ENCODE data around the gene MYO5A.

MYO5A gene

DNA sequence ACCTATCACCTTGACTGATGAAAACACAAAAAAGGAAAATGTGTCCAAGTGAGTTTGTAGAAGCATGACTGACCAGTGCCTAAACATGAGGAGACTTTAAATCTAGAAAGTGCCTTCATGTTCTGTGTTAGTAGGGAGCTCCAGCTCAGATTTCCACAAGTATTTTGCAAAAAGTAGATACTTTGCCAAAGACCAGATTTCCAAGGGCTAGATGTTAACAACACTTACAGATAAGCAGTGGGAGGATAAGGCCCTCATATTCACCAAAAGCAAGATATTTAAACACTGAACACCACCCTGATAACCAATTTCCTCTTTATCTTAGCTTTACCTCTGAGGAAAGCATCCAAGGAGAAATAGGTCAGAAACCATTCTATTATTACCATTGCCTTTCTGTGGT, 91.0 kb downstream of the MYO5A start:
- TF ChIP-seq, protein P1, sequence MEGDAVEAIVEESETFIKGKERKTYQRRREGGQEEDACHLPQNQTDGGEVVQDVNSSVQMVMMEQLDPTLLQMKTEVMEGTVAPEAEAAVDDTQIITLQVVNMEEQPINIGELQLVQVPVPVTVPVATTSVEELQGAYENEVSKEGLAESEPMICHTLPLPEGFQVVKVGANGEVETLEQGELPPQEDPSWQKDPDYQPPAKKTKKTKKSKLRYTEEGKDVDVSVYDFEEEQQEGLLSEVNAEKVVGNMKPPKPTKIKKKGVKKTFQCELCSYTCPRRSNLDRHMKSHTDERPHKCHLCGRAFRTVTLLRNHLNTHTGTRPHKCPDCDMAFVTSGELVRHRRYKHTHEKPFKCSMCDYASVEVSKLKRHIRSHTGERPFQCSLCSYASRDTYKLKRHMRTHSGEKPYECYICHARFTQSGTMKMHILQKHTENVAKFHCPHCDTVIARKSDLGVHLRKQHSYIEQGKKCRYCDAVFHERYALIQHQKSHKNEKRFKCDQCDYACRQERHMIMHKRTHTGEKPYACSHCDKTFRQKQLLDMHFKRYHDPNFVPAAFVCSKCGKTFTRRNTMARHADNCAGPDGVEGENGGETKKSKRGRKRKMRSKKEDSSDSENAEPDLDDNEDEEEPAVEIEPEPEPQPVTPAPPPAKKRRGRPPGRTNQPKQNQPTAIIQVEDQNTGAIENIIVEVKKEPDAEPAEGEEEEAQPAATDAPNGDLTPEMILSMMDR (IDR thresholded peaks at IDR 0.05; ENCODE audit: low read depth, low read length): no peak
- no peak for DNase-seq (ENCODE audit: low read depth, low spot score)
- in situ Hi-C loops (cut with HindIII; ENCODE audit: low sequenced_read_pairs): no loop called here
- no peak overlapping the region for H3K4me3 ChIP-seq (ENCODE audit: low read depth, low read length)

DNA sequence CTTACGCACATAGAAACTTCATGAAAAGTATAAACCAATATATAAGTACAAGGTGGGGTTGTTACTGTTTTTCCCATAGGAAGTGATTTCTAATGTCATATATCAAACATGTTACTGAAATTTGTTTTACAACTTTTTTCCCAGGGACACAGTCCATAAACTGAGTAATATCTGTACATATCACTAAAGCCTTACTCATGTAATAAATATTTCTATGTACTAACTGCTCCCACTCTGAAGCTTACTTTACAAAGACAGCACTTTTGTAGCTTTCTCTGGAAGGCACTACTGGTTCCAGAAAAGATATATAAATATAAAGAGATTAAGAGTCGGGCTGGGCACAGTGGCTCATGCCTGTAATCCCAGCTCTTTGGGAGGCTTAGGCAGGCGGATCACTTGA, 91.7 kb downstream of the MYO5A start:
- H3K4me3 ChIP-seq (ENCODE audit: low read depth, low read length): no peak overlapping the region
- no peak for DNase-seq (ENCODE audit: low read depth, low spot score)
- TF ChIP-seq, protein P1 (IDR thresholded peaks at IDR 0.05; ENCODE audit: low read depth, low read length): no peak
- in situ Hi-C loops (cut with HindIII; ENCODE audit: low sequenced_read_pairs): no loop called here

DNA sequence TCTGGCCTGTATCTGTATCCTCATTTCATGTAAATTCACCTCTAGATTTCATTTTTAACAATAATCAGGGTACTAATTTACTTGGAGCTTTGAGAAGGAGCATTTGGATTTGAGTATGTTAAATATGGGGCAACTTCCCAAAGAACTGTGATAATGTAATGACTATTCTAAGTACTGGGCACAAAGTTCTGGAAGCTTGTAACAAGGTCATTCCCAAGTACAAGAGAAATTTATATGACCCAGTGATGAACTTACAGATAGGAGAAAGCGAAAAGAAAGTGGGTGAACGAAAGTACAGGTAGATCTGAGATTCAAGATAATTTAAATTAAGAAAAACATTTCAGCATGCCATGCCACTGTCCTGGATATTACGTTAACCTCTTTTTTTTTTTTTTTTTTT, 93.8 kb downstream of the MYO5A start:
- TF ChIP-seq, protein P1 (IDR thresholded peaks at IDR 0.05; ENCODE audit: low read depth, low read length): no peak
- no peak overlapping the region for H3K4me3 ChIP-seq (ENCODE audit: low read depth, low read length)
- DNase-seq (ENCODE audit: low read depth, low spot score): no peak
- in situ Hi-C loops (cut with HindIII; ENCODE audit: low sequenced_read_pairs): no loop called here

DNA sequence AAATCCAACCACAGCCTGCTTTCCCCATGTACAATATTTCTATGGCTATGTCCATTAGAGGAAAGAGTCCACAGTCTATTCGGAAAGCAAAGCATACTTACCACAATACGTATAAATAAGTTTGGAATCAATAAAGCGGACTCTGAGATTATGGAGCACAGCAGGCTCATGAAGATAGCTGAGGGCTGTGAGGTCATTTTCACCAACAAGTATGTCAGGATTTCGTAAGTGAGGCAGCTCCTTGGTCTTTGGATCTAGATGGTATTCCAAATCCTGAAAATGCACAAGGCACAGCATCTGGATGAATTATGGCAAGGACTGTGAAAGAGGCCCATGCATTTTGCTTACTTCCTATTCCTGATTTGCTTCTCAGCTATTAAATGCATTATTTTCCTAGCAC, 100.4 kb downstream of the MYO5A start:
- DNase-seq (ENCODE audit: low read depth, low spot score): no peak
- in situ Hi-C loops (cut with HindIII; ENCODE audit: low sequenced_read_pairs): no loop called here
- no peak overlapping the region for H3K4me3 ChIP-seq (ENCODE audit: low read depth, low read length)
- TF ChIP-seq, protein P1 (IDR thresholded peaks at IDR 0.05; ENCODE audit: low read depth, low read length): no peak

DNA sequence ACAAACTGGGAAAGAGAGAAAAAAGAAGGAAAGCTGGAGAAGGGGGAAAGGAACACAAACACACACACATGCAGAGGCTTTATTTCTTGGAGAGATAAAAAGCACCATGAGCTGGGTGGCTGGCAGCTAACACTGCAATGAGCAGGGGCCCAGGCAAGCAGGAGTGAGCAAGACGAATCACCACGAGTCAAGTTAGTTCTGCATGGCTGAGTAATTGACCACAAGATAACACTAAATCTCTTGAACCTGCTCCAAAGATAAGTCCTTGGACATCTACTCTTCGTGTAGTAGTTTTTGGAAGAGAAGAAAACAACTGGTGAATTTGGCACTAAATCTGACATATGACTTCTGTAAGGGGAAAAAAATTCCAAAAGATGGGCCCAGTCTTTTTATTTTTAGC, 100.9 kb downstream of the MYO5A start:
- TF ChIP-seq, protein P1 (IDR thresholded peaks at IDR 0.05; ENCODE audit: low read depth, low read length): no peak
- in situ Hi-C loops (cut with HindIII; ENCODE audit: low sequenced_read_pairs): no loop called here
- peak; percentile 66 for DNase-seq (ENCODE audit: low read depth, low spot score)
- H3K4me3 ChIP-seq (ENCODE audit: low read depth, low read length): no peak overlapping the region

DNA sequence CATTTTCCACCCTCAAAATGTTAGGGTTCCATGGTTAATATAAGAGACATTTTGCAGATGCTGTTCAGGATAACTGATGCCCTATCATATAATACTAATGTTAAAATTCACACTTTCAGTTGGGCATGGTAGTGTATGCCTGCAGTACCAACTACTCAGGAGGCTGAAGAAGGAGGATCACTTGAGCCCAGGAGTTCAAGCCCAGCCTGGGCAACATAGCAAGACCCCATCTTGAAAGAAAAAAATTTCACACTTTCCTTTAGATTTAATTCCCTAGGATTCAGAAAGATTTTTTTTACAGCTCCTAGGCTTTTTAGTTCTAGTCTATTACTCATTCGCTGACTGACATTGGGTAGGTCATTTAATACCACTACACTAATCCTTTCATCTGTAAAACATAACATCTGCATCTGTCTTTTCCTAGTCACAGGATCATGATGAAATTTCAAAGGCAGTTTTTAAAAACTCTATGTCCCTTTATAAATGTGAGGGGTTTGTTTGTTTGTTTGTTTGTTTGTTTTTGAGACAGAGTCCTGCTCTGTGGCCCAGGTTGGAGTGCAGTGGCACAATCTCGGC, 103.7 kb downstream of the MYO5A start:
- DNase-seq (ENCODE audit: low read depth, low spot score): no peak
- in situ Hi-C loops (cut with HindIII; ENCODE audit: low sequenced_read_pairs): no loop called here
- H3K4me3 ChIP-seq (ENCODE audit: low read depth, low read length): no peak overlapping the region
- TF ChIP-seq, protein P1 (IDR thresholded peaks at IDR 0.05; ENCODE audit: low read depth, low read length): no peak

DNA sequence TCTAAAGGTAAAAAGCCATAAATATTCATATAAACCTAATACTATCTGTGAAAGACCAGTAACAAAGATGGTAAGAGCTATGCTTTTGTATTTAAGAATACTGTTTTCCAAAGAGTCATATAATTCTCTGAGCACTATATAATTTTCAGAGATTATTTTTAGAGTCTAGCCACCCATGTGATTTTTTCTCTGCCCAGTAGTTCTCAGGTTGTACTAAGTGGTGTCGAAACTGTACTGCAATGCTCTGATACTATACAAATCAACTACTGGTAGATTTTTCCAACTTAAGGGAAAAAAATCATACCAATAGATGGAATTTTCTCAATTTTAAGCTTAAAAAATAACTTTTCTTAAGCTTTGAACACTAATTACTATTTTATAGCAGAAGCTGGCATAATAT, 104.8 kb downstream of the MYO5A start:
- H3K4me3 ChIP-seq (ENCODE audit: low read depth, low read length): no peak overlapping the region
- DNase-seq (ENCODE audit: low read depth, low spot score): no peak
- in situ Hi-C loops (cut with HindIII; ENCODE audit: low sequenced_read_pairs): no loop called here
- TF ChIP-seq, protein P1 (IDR thresholded peaks at IDR 0.05; ENCODE audit: low read depth, low read length): no peak

All from astrocyte of the spinal cord (primary cell).